Measurements from ENCODE around the gene SLC25A48.

GRCh38 chr5:135900276-135900675 lies 65.8 kb downstream of the SLC25A48 start:
- TF ChIP-seq POLR2AphosphoS5 (IDR thresholded peaks at IDR 0.05; ENCODE audit: low read depth, low read length) (no peak), CTCF (IDR thresholded peaks at IDR 0.05) (no peak), SIN3A (IDR thresholded peaks at IDR 0.05; ENCODE audit: borderline replicate concordance, insufficient read depth, low read depth, low read length) (no peak), TCF7L2 (IDR thresholded peaks at IDR 0.05; ENCODE audit: low read depth, low read length) (no peak)
- TF ChIP-seq, protein P1, sequence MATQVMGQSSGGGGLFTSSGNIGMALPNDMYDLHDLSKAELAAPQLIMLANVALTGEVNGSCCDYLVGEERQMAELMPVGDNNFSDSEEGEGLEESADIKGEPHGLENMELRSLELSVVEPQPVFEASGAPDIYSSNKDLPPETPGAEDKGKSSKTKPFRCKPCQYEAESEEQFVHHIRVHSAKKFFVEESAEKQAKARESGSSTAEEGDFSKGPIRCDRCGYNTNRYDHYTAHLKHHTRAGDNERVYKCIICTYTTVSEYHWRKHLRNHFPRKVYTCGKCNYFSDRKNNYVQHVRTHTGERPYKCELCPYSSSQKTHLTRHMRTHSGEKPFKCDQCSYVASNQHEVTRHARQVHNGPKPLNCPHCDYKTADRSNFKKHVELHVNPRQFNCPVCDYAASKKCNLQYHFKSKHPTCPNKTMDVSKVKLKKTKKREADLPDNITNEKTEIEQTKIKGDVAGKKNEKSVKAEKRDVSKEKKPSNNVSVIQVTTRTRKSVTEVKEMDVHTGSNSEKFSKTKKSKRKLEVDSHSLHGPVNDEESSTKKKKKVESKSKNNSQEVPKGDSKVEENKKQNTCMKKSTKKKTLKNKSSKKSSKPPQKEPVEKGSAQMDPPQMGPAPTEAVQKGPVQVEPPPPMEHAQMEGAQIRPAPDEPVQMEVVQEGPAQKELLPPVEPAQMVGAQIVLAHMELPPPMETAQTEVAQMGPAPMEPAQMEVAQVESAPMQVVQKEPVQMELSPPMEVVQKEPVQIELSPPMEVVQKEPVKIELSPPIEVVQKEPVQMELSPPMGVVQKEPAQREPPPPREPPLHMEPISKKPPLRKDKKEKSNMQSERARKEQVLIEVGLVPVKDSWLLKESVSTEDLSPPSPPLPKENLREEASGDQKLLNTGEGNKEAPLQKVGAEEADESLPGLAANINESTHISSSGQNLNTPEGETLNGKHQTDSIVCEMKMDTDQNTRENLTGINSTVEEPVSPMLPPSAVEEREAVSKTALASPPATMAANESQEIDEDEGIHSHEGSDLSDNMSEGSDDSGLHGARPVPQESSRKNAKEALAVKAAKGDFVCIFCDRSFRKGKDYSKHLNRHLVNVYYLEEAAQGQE (IDR thresholded peaks at IDR 0.05; ENCODE audit: insufficient read depth in 1 of 2, low read depth in 2 of 2, low read length in 1 of 2): no peak
